B cell (primary cell): ENCODE data around the gene NYAP2. TPM values are rescaled to one million over a fixed set of nuclear protein-coding genes. Genes with fewer than 3 reads are reported as not detected.

Experiments
- ATAC-seq: fragments of 200-7000 bp; cut with Tn5 transposase; one replicate; pipeline ENCODE4 v1.10.0; 2021; ENCODE audit warnings: low read depth, mild to moderate bottlenecking, moderate number of reproducible peaks, moderate library complexity
- CTCF ChIA-PET: fragments of 350-600 bp; sonication (Branson Sonifier 250); formaldehyde crosslinking; loops from one replicate; lab custom pipeline; 2021; ENCODE audit warnings: antibody characterized with exemption, inconsistent platforms; lab: Charles Lee
- POLR2A ChIA-PET: fragments of 350-600 bp; sonication (Branson Sonifier 250); formaldehyde crosslinking; loops from one replicate; lab custom pipeline; 2021; ENCODE audit warnings: antibody characterized with exemption; lab: Charles Lee
- DNase-seq: peaks from one replicate; pipeline ENCODE4 v3.0.0; 2013
- H2AFZ ChIP-seq: 2 replicates; pipeline ENCODE4 v1.6.1; 2012; ENCODE audit warnings: mild to moderate bottlenecking, low read depth, low read length; ENCODE audit not compliant: insufficient read depth, poor library complexity, severe bottlenecking
- H3K27ac ChIP-seq, 2 donors: 1 replicate in 1 of 2; 2 replicates in 1 of 2; pipeline ENCODE4 v1.5.1; 2012 to 2013; ENCODE audit warnings: low read length in 2 of 2, mild to moderate bottlenecking in 2 of 2, moderate library complexity in 1 of 2
- H3K27me3 ChIP-seq, 4 experiments: fragments of 200-600 bp in 1 of 4; sonication (generic) in 1 of 4; replicated peaks in 1 of 4; 1 replicate in 2 of 4; 2 replicates in 2 of 4; pipeline versions ENCODE4 v1.6.1 to v1.7.0; 2013 to 2016; ENCODE audit warnings: low read length in 3 of 4, mild to moderate bottlenecking in 2 of 4, mixed read lengths in 1 of 4, moderate library complexity in 1 of 4; ENCODE audit not compliant: insufficient read depth in 4 of 4, control insufficient read depth in 3 of 4; ENCODE audit errors: control extremely low read depth in 1 of 4
- H3K36me3 ChIP-seq, 2 experiments: replicated peaks in 1 of 2; 1 replicate in 1 of 2; 2 replicates in 1 of 2; pipeline versions ENCODE4 v1.6.1 to v1.7.1; 2013; ENCODE audit warnings: low read length in 1 of 2; ENCODE audit not compliant: insufficient read depth in 2 of 2, control insufficient read depth in 1 of 2; ENCODE audit errors: control extremely low read depth in 1 of 2, extremely low read depth in 1 of 2
- H3K4me1 ChIP-seq, 2 donors: fragments of 200-600 bp in 1 of 2; sonication (generic) in 1 of 2; 1 replicate in 1 of 2; 2 replicates in 1 of 2; pipeline versions ENCODE4 v1.5.1 to v1.6.1; 2013 to 2017; ENCODE audit warnings: low read length in 2 of 2; ENCODE audit not compliant: control insufficient read depth in 2 of 2, insufficient read depth in 2 of 2
- H3K4me2 ChIP-seq: replicated peaks from 2 replicates; pipeline ENCODE3; 2012; ENCODE audit warnings: mild to moderate bottlenecking, low read depth, low read length; ENCODE audit not compliant: poor library complexity, severe bottlenecking
- H3K4me3 ChIP-seq, 5 experiments: fragments of 200-600 bp in 1 of 5; sonication (generic) in 1 of 5; 1 replicate in 3 of 5; 2 replicates in 2 of 5; pipeline versions ENCODE4 v1.5.1 to v1.7.0; 2011 to 2016; ENCODE audit warnings: low read length in 4 of 5, mild to moderate bottlenecking in 4 of 5, low read depth in 2 of 5, control low read depth in 1 of 5, moderate library complexity in 1 of 5; ENCODE audit not compliant: insufficient read depth in 1 of 5; ENCODE audit errors: control extremely low read depth in 1 of 5, extremely low read depth in 1 of 5
- H3K79me2 ChIP-seq: fragments of 200-600 bp; sonication (generic); one replicate; pipeline ENCODE4 v1.6.0; 2016; ENCODE audit warnings: low read length; ENCODE audit not compliant: control insufficient read depth, insufficient read depth
- H3K9ac ChIP-seq: fragments of 200-600 bp; sonication (generic); 2 replicates; pipeline ENCODE4 v1.6.1; 2017; ENCODE audit warnings: mild to moderate bottlenecking, low read length, moderate library complexity
- H3K9me3 ChIP-seq, 3 donors: one replicate each; pipeline versions ENCODE4 v1.6.1 to v1.7.1; 2013; ENCODE audit warnings: low read length in 2 of 3; ENCODE audit not compliant: control insufficient read depth in 2 of 3, insufficient read depth in 1 of 3; ENCODE audit errors: control extremely low read depth in 1 of 3
- H4K20me1 ChIP-seq: 2 replicates; pipeline ENCODE4 v1.6.0; 2012; ENCODE audit warnings: mild to moderate bottlenecking, low read length; ENCODE audit not compliant: insufficient read depth, control insufficient read depth, poor library complexity, severe bottlenecking
- H3K27ac Mint-ChIP-seq: one replicate; pipeline ENCODE4 v1.8.0; 2021; ENCODE audit warnings: mixed read lengths
- H3K27me3 Mint-ChIP-seq: one replicate; pipeline ENCODE4 v1.8.0; 2021; ENCODE audit warnings: mixed read lengths
- H3K4me1 Mint-ChIP-seq: one replicate; pipeline ENCODE4 v1.8.0; 2021; ENCODE audit warnings: mixed read lengths
- H3K4me3 Mint-ChIP-seq: one replicate; pipeline ENCODE4 v1.8.0; 2021; ENCODE audit warnings: mixed read lengths
- H3K9me3 Mint-ChIP-seq: one replicate; pipeline ENCODE4 v1.8.0; 2022; ENCODE audit warnings: mixed read lengths; ENCODE audit not compliant: insufficient read depth
- EZH2 ChIP-seq: IDR thresholded peaks from 2 replicates; pipeline ENCODE4 v1.6.1; 2012; ENCODE audit warnings: borderline replicate concordance, low read depth, mild to moderate bottlenecking, moderate library complexity, low read length; ENCODE audit not compliant: insufficient read depth, poor library complexity, severe bottlenecking
- WGBS: methylation state at CpG from one replicate; pipeline ENCODE4 v1.1.5; 2013; ENCODE audit warnings: missing lambda C conversion rate; ENCODE audit not compliant: insufficient coverage; 5-methylcytosine and 5-hydroxymethylcytosine counted together
- intact Hi-C: fragments of 100-400 bp; cut with micrococcal nuclease; formaldehyde crosslinking; loops from one replicate; pipeline ENCODE4 v1.10.0; 2022
- polyA plus RNA-seq: library from polyadenylated mRNA; depleted of rRNA; stranded (reverse); fragments of >200 nt; gene quantifications from 2 replicates; pipeline ENCODE4 v1.2.3, GENCODE V29; 2012
- total RNA-seq, 2 donors: library from RNA; stranded (reverse); fragments of 120-200 nt in 1 of 2; gene quantifications; 1 replicate in 1 of 2; 2 replicates in 1 of 2; pipeline versions ENCODE4 v1.2.3 to v1.2.4, GENCODE V29; 2013 to 2022
- TF ChIP-seq, protein P1 (sequence below): fragments of 200-600 bp; IDR thresholded peaks from one replicate; pipeline ENCODE4 v1.8.0; 2022; ENCODE audit warnings: antibody characterized with exemption, mild to moderate bottlenecking

The NYAP2 gene
- total and polyA plus RNA-seq, 2 donors (not counting 1 experiment from before 2014, with no cell fraction given) = 0.12 to 0.17 TPM

DNA sequence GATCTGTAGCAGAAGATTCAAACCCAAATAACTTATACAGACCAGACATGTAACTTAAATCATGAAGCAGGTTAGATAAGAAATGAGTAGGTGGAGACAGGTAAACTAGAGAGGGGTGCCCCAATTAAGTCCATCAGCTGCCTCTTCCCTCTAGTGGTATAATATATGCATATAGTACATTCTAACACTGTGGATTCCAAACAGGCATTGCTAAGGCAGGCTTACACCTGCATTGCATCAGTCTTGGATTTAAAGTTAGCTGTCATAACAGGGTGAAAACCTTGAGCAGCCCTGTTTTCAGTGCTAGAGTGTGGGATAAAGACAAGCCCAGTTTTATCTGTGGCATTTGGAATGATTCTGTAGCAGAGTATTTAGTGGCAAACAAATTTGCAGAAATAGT is 63.4 kb downstream of the NYAP2 start:
- Histone ChIP-seq H2AFZ (no peak overlapping the region), H3K4me1 (peaks cover 4 to 10% of the 10 kb centered on the region in 2 donors), H3K9ac (no peak overlapping the region), H3K27ac (no peak overlapping the region), H4K20me1 (no peaks in the 10 kb centered on the region), H3K9me3 (no peaks in the 10 kb centered on the region), H3K4me2 (no peak overlapping the region), H3K79me2 (no peaks in the 10 kb centered on the region), H3K36me3 (no peaks in the 10 kb centered on the region), H3K4me3 (no peak overlapping the region), H3K27me3 (no peaks in the 10 kb centered on the region)
- no peak for TF ChIP-seq EZH2
- TF ChIP-seq, protein P1, sequence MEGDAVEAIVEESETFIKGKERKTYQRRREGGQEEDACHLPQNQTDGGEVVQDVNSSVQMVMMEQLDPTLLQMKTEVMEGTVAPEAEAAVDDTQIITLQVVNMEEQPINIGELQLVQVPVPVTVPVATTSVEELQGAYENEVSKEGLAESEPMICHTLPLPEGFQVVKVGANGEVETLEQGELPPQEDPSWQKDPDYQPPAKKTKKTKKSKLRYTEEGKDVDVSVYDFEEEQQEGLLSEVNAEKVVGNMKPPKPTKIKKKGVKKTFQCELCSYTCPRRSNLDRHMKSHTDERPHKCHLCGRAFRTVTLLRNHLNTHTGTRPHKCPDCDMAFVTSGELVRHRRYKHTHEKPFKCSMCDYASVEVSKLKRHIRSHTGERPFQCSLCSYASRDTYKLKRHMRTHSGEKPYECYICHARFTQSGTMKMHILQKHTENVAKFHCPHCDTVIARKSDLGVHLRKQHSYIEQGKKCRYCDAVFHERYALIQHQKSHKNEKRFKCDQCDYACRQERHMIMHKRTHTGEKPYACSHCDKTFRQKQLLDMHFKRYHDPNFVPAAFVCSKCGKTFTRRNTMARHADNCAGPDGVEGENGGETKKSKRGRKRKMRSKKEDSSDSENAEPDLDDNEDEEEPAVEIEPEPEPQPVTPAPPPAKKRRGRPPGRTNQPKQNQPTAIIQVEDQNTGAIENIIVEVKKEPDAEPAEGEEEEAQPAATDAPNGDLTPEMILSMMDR = no peak
- peaks cover 4% of the 10 kb centered on the region for H3K27me3 Mint-ChIP-seq
- no peak overlapping the region for H3K4me3 Mint-ChIP-seq
- H3K27ac Mint-ChIP-seq = no peak overlapping the region
- ChIA-PET CTCF (no interaction called here), POLR2A (no interaction called here)
- ATAC-seq (no peak), DNase-seq (no peak)
- no peaks in the 10 kb centered on the region for H3K9me3 Mint-ChIP-seq
- intact Hi-C loops = no loop called here
- H3K4me1 Mint-ChIP-seq = peaks cover 9% of the 10 kb centered on the region

DNA sequence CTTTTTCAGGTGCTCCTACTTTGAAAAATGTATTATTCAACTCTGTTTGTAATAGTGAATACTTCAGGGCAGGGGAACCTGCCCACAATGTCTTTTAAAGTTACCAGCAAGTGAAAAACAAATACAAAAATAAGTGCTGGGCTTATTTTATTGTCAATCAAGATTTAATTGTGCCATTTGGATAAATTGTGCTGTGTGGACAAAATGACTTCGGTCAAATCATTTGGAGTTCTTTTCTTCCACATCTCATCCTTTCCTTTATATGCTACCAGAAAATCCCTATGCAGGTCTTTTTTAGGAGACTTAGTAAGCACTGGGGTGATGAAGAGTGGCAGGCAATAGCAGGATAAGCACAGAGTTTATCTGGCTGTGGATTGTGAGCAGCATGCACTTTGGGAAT is 63.9 kb downstream of the NYAP2 start:
- Mint-ChIP-seq H3K27ac (no peak overlapping the region), H3K4me3 (no peak overlapping the region), H3K27me3 (peaks cover 4% of the 10 kb centered on the region), H3K4me1 (peaks cover 9% of the 10 kb centered on the region), H3K9me3 (no peaks in the 10 kb centered on the region)
- Histone ChIP-seq H3K27ac (no peak overlapping the region), H3K79me2 (no peaks in the 10 kb centered on the region), H3K27me3 (no peaks in the 10 kb centered on the region), H3K9me3 (no peaks in the 10 kb centered on the region), H3K9ac (no peak overlapping the region), H4K20me1 (no peaks in the 10 kb centered on the region), H2AFZ (no peak overlapping the region), H3K4me1 (peaks cover 4 to 10% of the 10 kb centered on the region in 2 donors), H3K4me2 (no peak overlapping the region), H3K4me3 (no peak overlapping the region), H3K36me3 (no peaks in the 10 kb centered on the region)
- intact Hi-C loops = no loop called here
- TF ChIP-seq, protein P1 = no peak
- no peak for TF ChIP-seq EZH2
- CTCF ChIA-PET = no interaction called here
- no peak for DNase-seq
- POLR2A ChIA-PET = no interaction called here
- whole genome bisulfite sequencing = no CpG with 5 or more reads among the region's 1 CpG
- no peak for ATAC-seq
